CD4-positive, CD25-positive, alpha-beta regulatory T cell (primary cell): ENCODE measurements around the gene DIPK1B. TPM values are rescaled to one million over a fixed set of nuclear protein-coding genes. Genes with fewer than 3 reads are reported as not detected.
"Not testable (repeated sequence)": the region's sequence is repeated elsewhere in the genome, so short reads cannot be mapped to it uniquely, and the experiment has no call there.

ENCODE experiments used
- ATAC-seq, 2 donors: fragments of 150-1000 bp; cut with Tn5 transposase; one replicate each; pipeline ENCODE4 v1.10.0; 2021; ENCODE audit warnings: low read depth in 2 of 2, moderate number of reproducible peaks in 2 of 2, moderate library complexity in 1 of 2
- DNase-seq, 3 donors: peaks; one replicate each; pipeline versions ENCODE4 v3.0.0 to v3.0.0-alpha.2; 2012 to 2022; ENCODE audit warnings: mixed read lengths in 1 of 3
- H3K27ac ChIP-seq: one replicate; pipeline ENCODE4 v1.7.0; 2013; ENCODE audit warnings: mild to moderate bottlenecking, low read length; ENCODE audit not compliant: insufficient read depth, poor library complexity, severe bottlenecking
- H3K27me3 ChIP-seq: one replicate; pipeline ENCODE4 v1.7.0; 2013; ENCODE audit warnings: low read length; ENCODE audit not compliant: control insufficient read depth, insufficient read depth
- H3K36me3 ChIP-seq: one replicate; pipeline ENCODE4 v1.7.0; 2013; ENCODE audit warnings: mild to moderate bottlenecking, low read length, moderate library complexity; ENCODE audit not compliant: control insufficient read depth, insufficient read depth
- H3K4me1 ChIP-seq: 2 replicates; pipeline ENCODE4 v1.7.0; 2013; ENCODE audit warnings: mild to moderate bottlenecking, low read length; ENCODE audit not compliant: insufficient read depth, control insufficient read depth, poor library complexity, severe bottlenecking
- H3K4me3 ChIP-seq: one replicate; pipeline ENCODE4 v1.7.0; 2013; ENCODE audit warnings: low read depth, mild to moderate bottlenecking, low read length, moderate library complexity
- H3K9me3 ChIP-seq, 2 experiments: 1 replicate in 1 of 2; 2 replicates in 1 of 2; pipeline ENCODE4 v1.7.0; 2013; ENCODE audit warnings: low read length in 2 of 2, mild to moderate bottlenecking in 1 of 2, moderate library complexity in 1 of 2; ENCODE audit not compliant: control insufficient read depth in 2 of 2
- H3K27ac Mint-ChIP-seq, 3 donors: one replicate each; pipeline ENCODE4 v1.8.0; 2020 to 2022; ENCODE audit warnings: mild to moderate bottlenecking in 3 of 3, mixed read lengths in 3 of 3, moderate library complexity in 2 of 3
- H3K27me3 Mint-ChIP-seq: one replicate; pipeline ENCODE4 v1.8.0; 2022; ENCODE audit warnings: mild to moderate bottlenecking, mixed read lengths
- H3K36me3 Mint-ChIP-seq: one replicate; pipeline ENCODE4 v1.8.0; 2020; ENCODE audit warnings: mixed read lengths
- H3K4me1 Mint-ChIP-seq, 4 donors: one replicate each; pipeline ENCODE4 v1.8.0; 2020 to 2022; ENCODE audit warnings: mixed read lengths in 4 of 4, mild to moderate bottlenecking in 1 of 4
- H3K4me3 Mint-ChIP-seq, 4 donors: one replicate each; pipeline ENCODE4 v1.8.0; 2020 to 2022; ENCODE audit warnings: mild to moderate bottlenecking in 4 of 4, mixed read lengths in 4 of 4, moderate library complexity in 3 of 4
- H3K9me3 Mint-ChIP-seq, 7 donors: one replicate each; pipeline ENCODE4 v1.8.0; 2020 to 2022; ENCODE audit warnings: mixed read lengths in 7 of 7, mild to moderate bottlenecking in 3 of 7, moderate library complexity in 2 of 7
- polyA plus RNA-seq, 4 donors: library from polyadenylated mRNA; unstranded; fragments of 300-500 nt; fragmentation: Illumina TruSeq; gene quantifications; one replicate each; pipeline ENCODE4 v1.2.3, GENCODE V29; 2021
- total RNA-seq: library from RNA; stranded (reverse); gene quantifications from one replicate; pipeline ENCODE4 v1.2.3, GENCODE V29; 2022

Gene DIPK1B
- total and polyA plus RNA-seq, 5 donors from 2014 or later: 0.16 to 1.3 TPM; not detected in 3

DNA sequence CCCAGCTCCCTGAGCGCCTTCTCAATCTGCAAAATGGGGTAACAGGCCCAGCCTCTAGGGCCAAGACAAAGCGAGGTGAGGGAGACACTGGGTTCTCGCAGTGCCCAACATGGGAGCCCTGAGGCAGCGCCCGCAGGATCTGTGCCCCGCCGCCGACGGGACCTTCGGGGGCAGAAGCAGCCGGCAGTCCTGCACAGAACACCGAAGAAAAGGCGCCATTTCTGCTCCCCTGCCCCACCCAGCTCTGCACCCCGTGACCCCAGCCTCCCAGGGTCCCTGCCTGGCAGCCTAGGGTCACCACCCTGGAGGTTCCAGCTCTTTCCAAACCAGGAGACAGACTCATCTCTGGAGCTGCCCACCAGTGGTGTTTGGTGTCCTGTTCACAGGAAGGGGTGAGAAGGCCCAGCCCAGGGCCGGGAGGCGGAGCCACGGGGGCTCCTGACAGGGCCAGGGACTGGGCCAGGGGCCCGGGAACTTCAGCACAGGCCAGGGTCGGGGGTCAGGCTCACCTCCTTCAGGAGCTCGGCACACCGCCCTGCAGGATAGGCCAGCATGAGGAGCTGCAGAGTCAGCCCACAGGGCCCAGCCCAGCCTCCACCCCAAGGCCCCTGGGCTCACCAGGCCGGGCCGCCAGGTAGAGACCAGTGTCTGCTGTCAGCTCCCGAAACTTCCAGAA is 42.4 kb downstream of the DIPK1B start:
- no peak overlapping the region for H3K4me3 ChIP-seq
- H3K36me3 ChIP-seq: no peaks in the 10 kb centered on the region
- Mint-ChIP-seq H3K27ac (no peak overlapping the region), H3K36me3 (no peaks in the 10 kb centered on the region), H3K9me3 (peaks cover 2 to 22% (median 7%) of the 10 kb centered on the region in 7 donors), H3K4me3 (no peak overlapping the region), H3K4me1 (no peaks in the 10 kb centered on the region), H3K27me3 (peaks cover 15% of the 10 kb centered on the region)
- DNase-seq: no peak
- no peaks in the 10 kb centered on the region for H3K4me1 ChIP-seq
- H3K27ac ChIP-seq: no peak overlapping the region
- ATAC-seq: no peak
- H3K27me3 ChIP-seq: no peaks in the 10 kb centered on the region
- peaks cover 12 to 21% of the 10 kb centered on the region in 2 experiments for H3K9me3 ChIP-seq

DNA sequence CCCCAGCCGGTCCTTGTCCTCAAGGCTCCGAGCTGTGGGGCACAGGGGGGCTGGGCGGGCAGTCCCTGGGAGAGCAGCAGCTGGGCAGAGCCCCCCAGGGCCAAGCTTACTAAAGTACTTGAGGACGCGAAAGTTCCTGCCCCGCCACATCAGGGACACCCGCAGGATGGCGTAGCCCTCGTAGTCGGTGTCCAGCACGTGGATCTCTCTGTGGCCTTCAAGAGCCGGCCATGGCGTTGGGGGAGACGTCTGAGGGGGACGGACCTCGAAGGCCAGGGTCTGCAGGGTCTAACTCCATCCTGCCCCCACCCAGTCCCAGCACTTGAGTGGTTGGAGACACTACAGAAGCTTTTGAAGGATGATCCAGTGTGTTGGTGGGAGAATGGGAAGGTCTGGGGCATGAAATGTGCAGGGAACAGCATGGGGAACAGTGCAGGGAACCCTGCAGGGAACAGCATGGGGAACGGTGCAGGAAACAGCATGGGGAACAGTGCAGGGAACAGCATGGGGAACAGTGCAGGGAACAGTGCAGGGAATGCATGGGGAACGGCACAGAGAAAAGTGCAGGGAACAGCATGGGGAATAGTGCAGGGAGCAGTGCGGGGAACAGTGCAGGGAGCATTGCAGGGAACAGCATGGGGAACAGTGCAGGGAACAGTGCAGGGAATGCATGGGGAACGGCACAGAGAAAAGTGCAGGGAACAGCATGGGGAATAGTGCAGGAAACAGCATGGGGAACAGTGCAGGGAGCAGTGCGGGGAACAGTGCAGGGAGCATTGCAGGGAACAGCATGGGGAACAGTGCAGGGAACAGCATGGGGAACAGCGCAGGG is 43.1 kb downstream of the DIPK1B start:
- not testable (repeated sequence) for H3K27me3 ChIP-seq, DNase-seq, H3K36me3 Mint-ChIP-seq, H3K27ac ChIP-seq, ATAC-seq, H3K4me3 ChIP-seq, H3K4me3 Mint-ChIP-seq, H3K27ac Mint-ChIP-seq, H3K36me3 ChIP-seq, H3K4me1 ChIP-seq, H3K4me1 Mint-ChIP-seq
- Mint-ChIP-seq H3K9me3 (peaks cover 2 to 22% (median 6%) of the 10 kb centered on the region in 7 donors), H3K27me3 (peaks cover 12% of the 10 kb centered on the region)
- H3K9me3 ChIP-seq: peaks cover 12 to 21% of the 10 kb centered on the region in 2 experiments

DNA sequence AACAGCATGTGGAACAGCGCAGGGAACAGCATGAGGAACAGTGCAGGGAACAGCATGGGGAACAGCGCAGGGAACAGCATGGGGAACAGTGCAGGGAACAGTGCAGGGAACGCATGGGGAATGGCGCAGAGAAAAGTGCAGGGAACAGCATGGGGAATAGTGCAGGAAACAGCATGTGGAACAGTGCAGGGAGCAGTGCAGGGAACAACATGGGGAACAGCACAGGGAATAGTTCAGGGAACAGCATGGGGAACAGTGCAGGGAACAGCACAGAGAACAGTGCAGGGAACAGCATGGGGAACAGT is 43.7 kb downstream of the DIPK1B start:
- H3K27ac ChIP-seq: no peak overlapping the region
- Mint-ChIP-seq H3K4me3 (no peak overlapping the region), H3K9me3 (peaks cover 2 to 17% (median 6%) of the 10 kb centered on the region in 7 donors), H3K4me1 (peaks cover 0 to 5% (median 0%) of the 10 kb centered on the region in 4 donors), H3K27me3 (peaks cover 10% of the 10 kb centered on the region), H3K36me3 (no peaks in the 10 kb centered on the region), H3K27ac (no peak overlapping the region)
- no peak overlapping the region for H3K4me3 ChIP-seq
- ATAC-seq: no peak
- H3K4me1 ChIP-seq: no peaks in the 10 kb centered on the region
- H3K36me3 ChIP-seq: no peaks in the 10 kb centered on the region
- no peak for DNase-seq
- no peaks in the 10 kb centered on the region for H3K27me3 ChIP-seq
- peaks cover 9 to 20% of the 10 kb centered on the region in 2 experiments for H3K9me3 ChIP-seq

DNA sequence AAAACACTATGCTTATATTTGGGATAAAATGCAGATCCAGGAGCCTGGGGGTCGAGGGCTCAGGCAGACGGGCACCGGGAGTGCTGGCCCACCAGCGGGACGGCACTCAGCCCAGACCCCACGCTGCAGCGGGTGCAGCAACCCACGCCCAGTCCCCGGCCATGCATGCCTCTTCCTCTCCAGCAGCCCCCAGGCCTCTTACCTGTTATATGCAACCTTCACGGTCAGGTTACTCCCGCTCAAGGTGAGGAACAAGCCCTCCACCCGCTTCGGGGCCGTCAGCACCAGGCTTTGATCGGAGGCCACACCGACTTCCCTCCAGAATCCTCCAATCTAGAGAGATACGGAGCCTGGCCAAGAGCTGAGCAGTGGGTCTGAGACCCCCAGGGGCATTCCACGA is 44.5 kb downstream of the DIPK1B start:
- Mint-ChIP-seq H3K27ac (no peak overlapping the region), H3K27me3 (peaks cover 10% of the 10 kb centered on the region), H3K4me3 (no peak overlapping the region), H3K4me1 (peaks cover 0 to 5% (median 0%) of the 10 kb centered on the region in 4 donors), H3K36me3 (no peaks in the 10 kb centered on the region), H3K9me3 (peaks cover 2 to 10% (median 6%) of the 10 kb centered on the region in 7 donors)
- Histone ChIP-seq H3K36me3 (no peaks in the 10 kb centered on the region), H3K4me1 (no peaks in the 10 kb centered on the region), H3K27me3 (no peaks in the 10 kb centered on the region), H3K27ac (no peak overlapping the region), H3K9me3 (peaks cover 5 to 12% of the 10 kb centered on the region in 2 experiments), H3K4me3 (no peak overlapping the region)
- ATAC-seq: no peak
- no peak for DNase-seq

DNA sequence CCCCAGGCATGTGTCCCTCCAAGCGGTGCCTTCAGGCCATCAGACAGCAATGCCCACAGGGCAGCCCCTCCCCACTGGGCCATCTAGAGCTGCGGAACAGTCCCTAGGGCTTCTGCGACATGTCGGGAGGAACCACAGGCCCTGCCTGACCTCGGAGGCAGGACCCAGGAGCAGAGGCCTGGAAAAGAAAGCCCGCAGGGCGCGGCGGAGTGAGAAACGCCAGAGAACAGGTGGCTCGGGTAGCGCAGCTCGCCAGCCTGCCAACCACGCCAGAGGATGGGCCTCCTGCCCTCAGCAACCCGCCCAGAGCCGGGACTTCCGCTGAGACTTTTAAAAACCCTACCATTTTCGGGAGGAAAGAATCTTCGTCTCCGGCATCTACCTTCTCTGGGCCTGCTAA is 45.0 kb downstream of the DIPK1B start:
- Histone ChIP-seq H3K4me3 (no peak overlapping the region), H3K9me3 (peaks cover 4 to 7% of the 10 kb centered on the region in 2 experiments), H3K36me3 (no peaks in the 10 kb centered on the region), H3K27me3 (no peaks in the 10 kb centered on the region), H3K27ac (no peak overlapping the region), H3K4me1 (no peaks in the 10 kb centered on the region)
- Mint-ChIP-seq H3K36me3 (no peaks in the 10 kb centered on the region), H3K4me3 (no peak overlapping the region), H3K27ac (no peak overlapping the region), H3K27me3 (peaks cover 7% of the 10 kb centered on the region), H3K4me1 (peaks cover 0 to 5% (median 0%) of the 10 kb centered on the region in 4 donors), H3K9me3 (peaks cover 2 to 6% (median 5%) of the 10 kb centered on the region in 7 donors)
- no peak for DNase-seq
- no peak for ATAC-seq

DNA sequence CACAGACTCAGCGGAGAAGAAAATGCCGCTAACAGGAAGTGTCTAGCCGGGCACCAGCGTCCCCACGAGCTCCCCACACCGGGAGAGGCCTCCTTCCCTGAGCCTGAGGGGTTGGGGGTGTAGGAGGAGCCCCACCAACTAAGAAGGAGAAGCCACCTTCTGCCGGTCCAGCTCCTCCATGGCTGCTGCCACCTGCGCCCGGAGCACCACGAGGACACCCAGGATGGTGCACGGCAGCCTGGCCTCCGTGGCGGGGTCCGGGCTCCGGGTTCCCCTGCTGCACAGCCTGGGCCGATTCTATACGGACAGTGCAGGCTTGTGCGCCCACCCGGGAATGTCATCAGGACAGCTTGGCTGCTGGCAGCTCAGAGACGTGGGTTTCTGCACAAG is 45.4 kb downstream of the DIPK1B start:
- H3K36me3 ChIP-seq: no peaks in the 10 kb centered on the region
- ATAC-seq (no peak), DNase-seq (no peak)
- H3K27ac ChIP-seq: no peak overlapping the region
- no peaks in the 10 kb centered on the region for H3K36me3 Mint-ChIP-seq
- H3K27me3 ChIP-seq: no peaks in the 10 kb centered on the region
- peaks cover 3% of the 10 kb centered on the region for H3K27me3 Mint-ChIP-seq
- no peaks in the 10 kb centered on the region for H3K4me1 ChIP-seq
- no peak overlapping the region for H3K27ac Mint-ChIP-seq
- H3K4me1 Mint-ChIP-seq: peaks cover 0 to 5% (median 0%) of the 10 kb centered on the region in 4 donors
- H3K4me3 ChIP-seq: no peak overlapping the region
- H3K9me3 Mint-ChIP-seq: peaks cover 0 to 3% (median under 1%) of the 10 kb centered on the region in 7 donors
- H3K4me3 Mint-ChIP-seq: no peak overlapping the region
- H3K9me3 ChIP-seq: peaks cover 2 to 3% of the 10 kb centered on the region in 2 experiments

DNA sequence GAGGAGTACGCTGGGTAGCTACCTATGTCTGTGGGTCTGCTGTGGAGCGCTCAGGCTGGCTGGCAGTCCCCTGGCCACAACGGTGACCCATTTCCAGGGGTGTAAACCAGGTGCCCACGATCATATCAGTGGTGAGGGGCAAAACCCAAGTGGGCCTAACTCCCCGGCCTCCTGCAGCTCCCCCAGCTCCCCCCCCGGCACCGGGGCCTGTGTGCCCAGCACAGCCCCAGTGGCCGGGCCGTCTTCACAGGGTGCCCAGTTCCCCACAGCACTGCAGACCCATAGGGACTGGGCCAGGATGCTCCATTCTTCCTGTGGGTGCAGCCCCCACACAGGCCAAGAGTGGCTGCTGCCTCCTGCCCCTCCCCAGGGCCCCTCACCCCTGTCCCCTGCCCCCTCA is 46.6 kb downstream of the DIPK1B start:
- no peak for DNase-seq

More for the DNA sequence above, 46.6 kb downstream of the DIPK1B start:
- Mint-ChIP-seq H3K36me3 (no peaks in the 10 kb centered on the region), H3K4me3 (no peak overlapping the region), H3K9me3 (peaks cover 0 to 3% (median 0%) of the 10 kb centered on the region in 7 donors), H3K4me1 (peaks cover 0 to 5% (median 0%) of the 10 kb centered on the region in 4 donors), H3K27ac (no peak overlapping the region), H3K27me3 (no peaks in the 10 kb centered on the region)
- H3K4me1 ChIP-seq: no peaks in the 10 kb centered on the region
- peaks cover 0 to 2% of the 10 kb centered on the region in 2 experiments for H3K9me3 ChIP-seq
- no peaks in the 10 kb centered on the region for H3K36me3 ChIP-seq
- no peak overlapping the region for H3K4me3 ChIP-seq
- no peak for ATAC-seq
- no peak overlapping the region for H3K27ac ChIP-seq
- H3K27me3 ChIP-seq: no peaks in the 10 kb centered on the region
